Neural cell (in vitro differentiated cells): ENCODE measurements around the gene ADK. TPM values are rescaled to one million over a fixed set of nuclear protein-coding genes. Genes with fewer than 3 reads are reported as not detected.

Experiments used
- H2AFZ ChIP-seq: fragments of 200-600, 300-800 bp; sonication (generic), shearing (Covaris generic); 2 replicates; pipeline ENCODE4 v1.6.0; 2014; ENCODE audit warnings: low read depth, mild to moderate bottlenecking, antibody characterized with exemption, low read length, moderate library complexity
- H3F3A ChIP-seq: fragments of 200-600 bp; shearing (Covaris generic); 2 replicates; pipeline ENCODE4 v1.6.1; 2016; ENCODE audit warnings: mild to moderate bottlenecking, moderate library complexity, mixed read lengths, antibody characterized with exemption, low read length; ENCODE audit not compliant: insufficient read depth, poor library complexity, severe bottlenecking
- H3K27ac ChIP-seq: fragments of 200-600, 300-800 bp; sonication (generic), shearing (Covaris generic); 2 replicates; pipeline ENCODE4 v1.5.1; 2014; ENCODE audit warnings: mild to moderate bottlenecking, low read length, moderate library complexity
- H3K27me3 ChIP-seq: fragments of 300-800, 200-600 bp; sonication (generic), shearing (Covaris generic); 2 replicates; pipeline ENCODE4 v1.6.0; 2014; ENCODE audit warnings: mild to moderate bottlenecking, low read depth, low read length, moderate library complexity; ENCODE audit not compliant: insufficient read depth
- H3K36me3 ChIP-seq: fragments of 300-800, 200-600 bp; sonication (generic), shearing (Covaris generic); 2 replicates; pipeline ENCODE4 v1.5.1; 2014; ENCODE audit warnings: mild to moderate bottlenecking, antibody characterized with exemption, low read length, moderate library complexity; ENCODE audit not compliant: insufficient read depth
- H3K4me2 ChIP-seq: fragments of 300-800, 200-600 bp; sonication (generic), shearing (Covaris generic); 2 replicates; pipeline ENCODE4 v1.6.0; 2014; ENCODE audit warnings: mild to moderate bottlenecking, low read length
- H3K4me3 ChIP-seq: fragments of 300-800, 200-600 bp; sonication (generic), shearing (Covaris generic); 2 replicates; pipeline ENCODE4 v1.5.1; 2014; ENCODE audit warnings: mild to moderate bottlenecking, low read length, moderate library complexity
- H3K79me2 ChIP-seq: fragments of 200-600 bp; shearing (Covaris generic); replicated peaks from 2 replicates; pipeline ENCODE4 v1.6.0; 2014; ENCODE audit warnings: mild to moderate bottlenecking, low read length, moderate library complexity; ENCODE audit not compliant: insufficient read depth
- H3K9ac ChIP-seq: fragments of 300-800, 200-600 bp; sonication (generic), shearing (Covaris generic); 2 replicates; pipeline ENCODE4 v1.6.1; 2016; ENCODE audit warnings: mild to moderate bottlenecking, low read length, mixed read lengths
- H3K9me2 ChIP-seq: fragments of 200-600 bp; shearing (Covaris generic); 2 replicates; pipeline ENCODE4 v1.6.1; 2016; ENCODE audit warnings: mild to moderate bottlenecking, low read length, mixed read lengths; ENCODE audit not compliant: insufficient read depth
- H3K9me3 ChIP-seq: fragments of 200-600, 300-800 bp; sonication (generic), shearing (Covaris generic); 2 replicates; pipeline ENCODE4 v1.6.1; 2016; ENCODE audit warnings: mild to moderate bottlenecking, mixed run types, low read length, moderate library complexity, mixed read lengths
- H4K20me1 ChIP-seq: fragments of 200-600 bp; shearing (Covaris generic); 2 replicates; pipeline ENCODE4 v1.6.1; 2016; ENCODE audit warnings: mild to moderate bottlenecking, mixed run types; ENCODE audit not compliant: insufficient read depth
- EP300 ChIP-seq: fragments of 450-650 bp; conservative IDR thresholded peaks from 2 replicates; pipeline ENCODE4 v1.6.1; 2014; ENCODE audit warnings: antibody characterized with exemption, mild to moderate bottlenecking, moderate library complexity; ENCODE audit not compliant: poor library complexity, severe bottlenecking
- EZH2 ChIP-seq: fragments of 200-600, 300-800 bp; shearing (Covaris generic), sonication (generic); IDR thresholded peaks from 2 replicates; pipeline ENCODE4 v1.6.1; 2014; ENCODE audit warnings: antibody characterized with exemption, low read length, borderline replicate concordance, mild to moderate bottlenecking; ENCODE audit not compliant: insufficient read depth, poor library complexity, severe bottlenecking
- MXI1 ChIP-seq: fragments of 450-650 bp; conservative IDR thresholded peaks from 2 replicates; pipeline ENCODE4 v1.6.1; 2014; ENCODE audit warnings: antibody characterized with exemption, mild to moderate bottlenecking; ENCODE audit not compliant: poor library complexity, severe bottlenecking
- POLR2AphosphoS5 ChIP-seq: IDR thresholded peaks from 2 replicates; pipeline ENCODE4 v1.6.1; 2012
- RAD21 ChIP-seq: fragments of 450-650 bp; conservative IDR thresholded peaks from 2 replicates; pipeline ENCODE4 v1.6.1; 2014; ENCODE audit warnings: antibody characterized with exemption, mild to moderate bottlenecking, moderate library complexity
- SMC3 ChIP-seq: fragments of 450-650 bp; conservative IDR thresholded peaks from 2 replicates; pipeline ENCODE4 v1.6.1; 2014; ENCODE audit warnings: antibody characterized with exemption, mild to moderate bottlenecking, moderate library complexity; ENCODE audit not compliant: poor library complexity
- TAF1 ChIP-seq: IDR thresholded peaks from 2 replicates; pipeline ENCODE4 v1.6.1; 2012; ENCODE audit warnings: low read depth
- polyA plus RNA-seq: library from polyadenylated mRNA; depleted of rRNA; stranded (reverse); fragments of >200 nt; gene quantifications from 2 replicates; pipeline ENCODE4 v1.2.3, GENCODE V29; 2014
- TF ChIP-seq, protein P1 (sequence below): IDR thresholded peaks from 2 replicates; pipeline ENCODE4 v1.6.1; 2012; ENCODE audit warnings: borderline replicate concordance
- TF ChIP-seq, protein P2 (sequence below): fragments of 450-650 bp; IDR thresholded peaks from 2 replicates; pipeline ENCODE4 v1.5.1; 2014; ENCODE audit warnings: antibody characterized with exemption, mild to moderate bottlenecking, moderate library complexity; ENCODE audit not compliant: poor library complexity, severe bottlenecking

ADK gene
- polyA plus RNA-seq, 1 donor from 2014 or later: 19.5 TPM

DNA sequence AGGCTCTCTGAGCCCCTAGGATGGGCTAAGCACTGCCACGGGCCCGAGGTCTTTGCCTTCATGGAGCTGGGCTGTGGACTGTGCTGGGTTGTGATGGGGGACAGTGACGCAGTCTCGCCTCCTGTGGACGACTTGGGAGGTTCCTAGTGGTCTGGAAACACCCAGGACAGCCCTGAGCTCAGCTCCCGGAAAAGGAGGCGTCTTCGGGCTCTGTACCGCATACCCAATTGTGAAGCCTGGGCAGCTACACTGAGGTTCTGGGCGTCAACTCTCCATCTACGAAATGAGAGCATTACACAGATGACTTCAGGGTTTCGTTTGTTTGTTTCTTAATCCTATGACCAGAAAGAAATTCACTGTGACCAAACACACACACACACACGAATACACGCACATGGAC, 595.8 kb downstream of the ADK start:
- Histone ChIP-seq H3K9me3 (no peaks in the 10 kb centered on the region), H2AFZ (no peak overlapping the region), H3K9me2 (no peaks in the 10 kb centered on the region), H3K4me2 (no peak overlapping the region), H4K20me1 (no peaks in the 10 kb centered on the region), H3K27ac (no peak overlapping the region), H3F3A (no peaks in the 10 kb centered on the region), H3K79me2 (no peaks in the 10 kb centered on the region), H3K9ac (no peak overlapping the region), H3K27me3 (no peaks in the 10 kb centered on the region), H3K4me3 (no peak overlapping the region), H3K36me3 (no peaks in the 10 kb centered on the region)
- TF ChIP-seq EP300 (no peak), POLR2AphosphoS5 (no peak), RAD21 (no peak)
- TF ChIP-seq, protein P1, sequence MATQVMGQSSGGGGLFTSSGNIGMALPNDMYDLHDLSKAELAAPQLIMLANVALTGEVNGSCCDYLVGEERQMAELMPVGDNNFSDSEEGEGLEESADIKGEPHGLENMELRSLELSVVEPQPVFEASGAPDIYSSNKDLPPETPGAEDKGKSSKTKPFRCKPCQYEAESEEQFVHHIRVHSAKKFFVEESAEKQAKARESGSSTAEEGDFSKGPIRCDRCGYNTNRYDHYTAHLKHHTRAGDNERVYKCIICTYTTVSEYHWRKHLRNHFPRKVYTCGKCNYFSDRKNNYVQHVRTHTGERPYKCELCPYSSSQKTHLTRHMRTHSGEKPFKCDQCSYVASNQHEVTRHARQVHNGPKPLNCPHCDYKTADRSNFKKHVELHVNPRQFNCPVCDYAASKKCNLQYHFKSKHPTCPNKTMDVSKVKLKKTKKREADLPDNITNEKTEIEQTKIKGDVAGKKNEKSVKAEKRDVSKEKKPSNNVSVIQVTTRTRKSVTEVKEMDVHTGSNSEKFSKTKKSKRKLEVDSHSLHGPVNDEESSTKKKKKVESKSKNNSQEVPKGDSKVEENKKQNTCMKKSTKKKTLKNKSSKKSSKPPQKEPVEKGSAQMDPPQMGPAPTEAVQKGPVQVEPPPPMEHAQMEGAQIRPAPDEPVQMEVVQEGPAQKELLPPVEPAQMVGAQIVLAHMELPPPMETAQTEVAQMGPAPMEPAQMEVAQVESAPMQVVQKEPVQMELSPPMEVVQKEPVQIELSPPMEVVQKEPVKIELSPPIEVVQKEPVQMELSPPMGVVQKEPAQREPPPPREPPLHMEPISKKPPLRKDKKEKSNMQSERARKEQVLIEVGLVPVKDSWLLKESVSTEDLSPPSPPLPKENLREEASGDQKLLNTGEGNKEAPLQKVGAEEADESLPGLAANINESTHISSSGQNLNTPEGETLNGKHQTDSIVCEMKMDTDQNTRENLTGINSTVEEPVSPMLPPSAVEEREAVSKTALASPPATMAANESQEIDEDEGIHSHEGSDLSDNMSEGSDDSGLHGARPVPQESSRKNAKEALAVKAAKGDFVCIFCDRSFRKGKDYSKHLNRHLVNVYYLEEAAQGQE: no peak

DNA sequence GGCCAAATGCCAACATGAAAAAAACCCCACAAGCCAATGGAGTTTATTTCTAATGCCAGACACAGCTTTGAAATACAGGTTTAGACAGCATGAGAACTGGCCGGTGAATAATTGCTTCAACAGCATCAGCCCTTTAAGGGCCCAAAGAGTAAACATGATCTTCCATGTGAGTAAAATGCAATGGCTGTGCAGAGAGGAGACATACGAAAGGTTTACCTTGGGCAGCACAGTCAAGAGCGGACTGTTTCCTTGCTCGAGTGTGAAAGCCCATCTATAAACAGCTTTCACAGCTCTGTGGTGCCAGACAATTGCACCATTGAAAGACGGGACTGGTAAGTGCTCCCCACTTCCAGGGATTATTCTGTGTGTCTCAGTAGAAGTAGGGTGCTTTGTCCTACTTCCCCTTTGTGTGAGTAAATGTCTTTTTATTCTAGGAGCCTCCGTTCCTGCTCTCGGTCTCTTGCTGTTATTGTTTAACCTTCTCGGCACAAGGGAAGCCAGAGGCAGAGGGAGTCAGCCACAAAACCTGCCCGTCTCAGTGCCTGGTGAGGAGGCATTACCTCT, 597.5 kb downstream of the ADK start:
- no peaks in the 10 kb centered on the region for H3K9me2 ChIP-seq
- H3K9me3 ChIP-seq: no peaks in the 10 kb centered on the region
- H3F3A ChIP-seq: no peaks in the 10 kb centered on the region
- TF ChIP-seq POLR2AphosphoS5 (no peak), MXI1 (no peak), SMC3 (no peak), RAD21 (no peak), TAF1 (no peak), EZH2 (no peak), EP300 (no peak)
- TF ChIP-seq, protein P2, sequence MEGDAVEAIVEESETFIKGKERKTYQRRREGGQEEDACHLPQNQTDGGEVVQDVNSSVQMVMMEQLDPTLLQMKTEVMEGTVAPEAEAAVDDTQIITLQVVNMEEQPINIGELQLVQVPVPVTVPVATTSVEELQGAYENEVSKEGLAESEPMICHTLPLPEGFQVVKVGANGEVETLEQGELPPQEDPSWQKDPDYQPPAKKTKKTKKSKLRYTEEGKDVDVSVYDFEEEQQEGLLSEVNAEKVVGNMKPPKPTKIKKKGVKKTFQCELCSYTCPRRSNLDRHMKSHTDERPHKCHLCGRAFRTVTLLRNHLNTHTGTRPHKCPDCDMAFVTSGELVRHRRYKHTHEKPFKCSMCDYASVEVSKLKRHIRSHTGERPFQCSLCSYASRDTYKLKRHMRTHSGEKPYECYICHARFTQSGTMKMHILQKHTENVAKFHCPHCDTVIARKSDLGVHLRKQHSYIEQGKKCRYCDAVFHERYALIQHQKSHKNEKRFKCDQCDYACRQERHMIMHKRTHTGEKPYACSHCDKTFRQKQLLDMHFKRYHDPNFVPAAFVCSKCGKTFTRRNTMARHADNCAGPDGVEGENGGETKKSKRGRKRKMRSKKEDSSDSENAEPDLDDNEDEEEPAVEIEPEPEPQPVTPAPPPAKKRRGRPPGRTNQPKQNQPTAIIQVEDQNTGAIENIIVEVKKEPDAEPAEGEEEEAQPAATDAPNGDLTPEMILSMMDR: no peak
- TF ChIP-seq, protein P1: no peak
- no peak overlapping the region for H3K4me3 ChIP-seq
- no peak overlapping the region for H3K27ac ChIP-seq
- no peaks in the 10 kb centered on the region for H3K27me3 ChIP-seq
- H3K9ac ChIP-seq: no peak overlapping the region
- H3K4me2 ChIP-seq: no peak overlapping the region
- no peaks in the 10 kb centered on the region for H3K79me2 ChIP-seq
- H2AFZ ChIP-seq: no peak overlapping the region
- H4K20me1 ChIP-seq: no peaks in the 10 kb centered on the region
- no peaks in the 10 kb centered on the region for H3K36me3 ChIP-seq
